K562 (cell line): ENCODE data around the gene ECSCR. TPM values are rescaled to one million over a fixed set of nuclear protein-coding genes. Genes with fewer than 3 reads are reported as not detected.
A peak's percentile ranks its signal among the peaks of the same experiment; 100 is the strongest.

Experiments
- ATAC-seq: fragments of 200-7000 bp; cut with Tn5 transposase; 3 replicates; pipeline ENCODE4 v1.9.1; 2020; ENCODE audit warnings: moderate library complexity
- BruUV-seq: library from RNA; stranded (reverse); fragments of 400-500 nt; replicated peaks from 2 replicates; lab custom pipeline; 2021; lab: Mats Ljungman, UMichigan
- CTCF ChIA-PET: fragments of 300-600 bp; formaldehyde crosslinking; extraction: SDS; loops from one replicate; lab custom pipeline; 2021; ENCODE audit warnings: low intra/inter-chr PET ratio; lab: Yijun Ruan, JAX
- POLR2A ChIA-PET: fragments of 300-600, 350-650 bp; sonication (Branson Sonifier 250); formaldehyde crosslinking; extraction: SDS; loops from one replicate; lab custom pipeline; 2021; ENCODE audit warnings: antibody characterized with exemption, inconsistent platforms; lab: Yijun Ruan, JAX
- DNase-seq, 4 experiments: peaks; one replicate each; pipeline versions ENCODE4 v3.0.0 to v3.0.0-alpha.2; 2011 to 2018; ENCODE audit warnings: low spot score in 3 of 4, mixed read lengths in 3 of 4; ENCODE audit errors: extremely low read depth in 1 of 4
- FAIRE-seq: peaks from 2 replicates; lab custom pipeline; 2011; peaks lifted over from hg19 to GRCh38; lab: Jason Lieb, UNC
- H2AFZ ChIP-seq: 2 replicates; pipeline ENCODE4 v1.6.0; 2011; ENCODE audit warnings: low read depth, low read length, control low read depth, inconsistent platforms
- H3K27ac ChIP-seq: fragments of 200-600 bp; 3 replicates; pipeline ENCODE4 v1.8.0; 2011; ENCODE audit warnings: low read depth, mild to moderate bottlenecking, control low read depth, inconsistent platforms, low read length, moderate library complexity, mixed read lengths; ENCODE audit errors: extremely low read depth
- H3K27me3 ChIP-seq, 2 experiments: fragments of 300-600 bp in 1 of 2; 2 replicates in 1 of 2; 3 replicates in 1 of 2; pipeline versions ENCODE4 v1.6.0 to v1.8.0; 2011; ENCODE audit warnings: inconsistent platforms in 2 of 2, low read length in 2 of 2, mild to moderate bottlenecking in 1 of 2, mixed read lengths in 1 of 2, moderate library complexity in 1 of 2; ENCODE audit not compliant: control insufficient read depth in 2 of 2, insufficient read depth in 2 of 2
- H3K36me3 ChIP-seq: fragments of 300-600 bp; 3 replicates; pipeline ENCODE4 v1.8.0; 2011; ENCODE audit warnings: mild to moderate bottlenecking, low read length, inconsistent platforms; ENCODE audit not compliant: control insufficient read depth, insufficient read depth
- H3K4me1 ChIP-seq, 2 experiments: fragments of 200-600 bp in 1 of 2; replicated peaks in 1 of 2; 2 replicates in 1 of 2; 3 replicates in 1 of 2; pipeline versions ENCODE4 v1.5.1 to v1.8.0; 2011; ENCODE audit warnings: inconsistent platforms in 2 of 2, low read length in 2 of 2, mild to moderate bottlenecking in 1 of 2, mixed read lengths in 1 of 2, moderate library complexity in 1 of 2; ENCODE audit not compliant: control insufficient read depth in 2 of 2, insufficient read depth in 2 of 2
- H3K4me2 ChIP-seq: 2 replicates; pipeline ENCODE4 v1.6.1; 2011; ENCODE audit warnings: low read length, control low read depth, inconsistent platforms, mixed read lengths; ENCODE audit not compliant: insufficient read depth
- H3K4me3 ChIP-seq: fragments of 200-600 bp; sonication (generic), shearing (Covaris generic); 2 replicates; pipeline ENCODE4 v1.5.1; 2016; ENCODE audit warnings: control low read depth, inconsistent platforms
- H3K79me2 ChIP-seq: fragments of 200-600 bp; 3 replicates; pipeline ENCODE4 v1.8.0; 2011; ENCODE audit warnings: low read length, inconsistent platforms; ENCODE audit not compliant: control insufficient read depth, insufficient read depth
- H3K9ac ChIP-seq, 2 experiments: 2 replicates each; pipeline versions ENCODE4 v1.6.0 to v1.6.1; 2011; ENCODE audit warnings: low read depth in 2 of 2, low read length in 2 of 2, control low read depth in 1 of 2, inconsistent platforms in 1 of 2, mild to moderate bottlenecking in 1 of 2, mixed read lengths in 1 of 2; ENCODE audit not compliant: insufficient read depth in 1 of 2
- H3K9me1 ChIP-seq: one replicate; pipeline ENCODE4 v1.6.0; 2011; ENCODE audit warnings: inconsistent platforms, mild to moderate bottlenecking, low read length, moderate library complexity; ENCODE audit not compliant: control insufficient read depth, insufficient read depth
- H3K9me3 ChIP-seq: replicated peaks from 2 replicates; pipeline ENCODE4 v1.5.1; 2011; ENCODE audit warnings: low read depth, low read length, inconsistent platforms; ENCODE audit not compliant: control insufficient read depth, insufficient read depth
- H4K20me1 ChIP-seq: replicated peaks from 2 replicates; pipeline ENCODE4 v1.6.1; 2011; ENCODE audit warnings: low read length, inconsistent platforms, mixed read lengths; ENCODE audit not compliant: control insufficient read depth, insufficient read depth
- CBFA2T2 ChIP-seq: fragments of 450-650 bp; conservative IDR thresholded peaks from 2 replicates; pipeline ENCODE4 v1.6.1; 2017; ENCODE audit warnings: mild to moderate bottlenecking
- CSDE1 ChIP-seq, 2 experiments: fragments of 450-650 bp; IDR thresholded peaks; 2 replicates each; pipeline ENCODE4 v1.6.1; 2016; ENCODE audit warnings: mild to moderate bottlenecking in 1 of 2
- ELF1 ChIP-seq: fragments of 200-800 bp; sonication (Bioruptor generic); IDR thresholded peaks from 2 replicates; pipeline ENCODE4 v1.6.1; 2016; ENCODE audit warnings: missing genetic modification characterization, missing compliant biosample characterization
- MEF2A ChIP-seq: IDR thresholded peaks from 2 replicates; pipeline ENCODE4 v1.6.1; 2011; ENCODE audit warnings: low read depth, mild to moderate bottlenecking, low read length, moderate library complexity; ENCODE audit not compliant: control insufficient read depth
- PTBP1 ChIP-seq: fragments of 200-400 bp; formaldehyde crosslinking; IDR thresholded peaks from 2 replicates; pipeline ENCODE4 v1.6.1; 2017; ENCODE audit warnings: low read depth, low read length
- SMARCA4 ChIP-seq: fragments of 450-650 bp; IDR thresholded peaks from 2 replicates; pipeline ENCODE4 v1.6.1; 2016
- ZBTB34 ChIP-seq: fragments of 250-450 bp; sonication (Bioruptor Pico); IDR thresholded peaks from 2 replicates; pipeline ENCODE4 v1.8.0; 2021; ENCODE audit warnings: mild to moderate bottlenecking, moderate library complexity
- ZNF551 ChIP-seq: fragments of 250-450 bp; sonication (Bioruptor Pico); IDR thresholded peaks from 2 replicates; pipeline ENCODE4 v1.5.0; 2021; ENCODE audit warnings: mild to moderate bottlenecking, moderate library complexity
- WGBS: fragments of 100-300 bp; shearing (Covaris generic); methylation state at CpG from one replicate; pipeline ENCODE4 v1.1.6; 2016; ENCODE audit warnings: low coverage, mixed read lengths; ENCODE audit not compliant: insufficient coverage; ENCODE audit errors: missing lambda C conversion rate; 5-methylcytosine and 5-hydroxymethylcytosine counted together
- in situ Hi-C: fragments of 300-500 bp; cut with MboI; formaldehyde crosslinking; loops from 4 replicates; pipeline ENCODE4 v1.15.0; 2018; ENCODE audit warnings: inconsistent platforms, mixed read lengths
- intact Hi-C: fragments of 100-400 bp; cut with micrococcal nuclease; formaldehyde crosslinking; loops from 2 replicates; pipeline ENCODE4 v1.14.2; 2022
- polyA plus RNA-seq, 8 experiments: library from polyadenylated mRNA; depleted of rRNA in 4 of 8; stranded (reverse) in 5 of 8; unstranded in 3 of 8; fragments of >200 nt; fragmentation: Nextera tagmentation in 2 of 8; fragmentation: Illumina TruSeq in 1 of 8; extraction: Ambion mirVana in 2 of 8; extraction: Trizol in 1 of 8; gene quantifications; 2 replicates each; pipeline versions ENCODE4 v1.2.1 to v1.2.3, GENCODE V29; 2011 to 2014; ENCODE audit warnings: inconsistent platforms in 1 of 8, missing spikeins in 1 of 8
- total RNA-seq, 7 experiments: library from RNA; depleted of rRNA in 6 of 7; stranded (reverse); fragments of >200 nt in 6 of 7; fragmentation: Illumina TruSeq in 2 of 7; extraction: Trizol in 2 of 7; gene quantifications; 2 replicates each; pipeline versions ENCODE4 v1.2.1 to v1.2.3, GENCODE V29; 2011 to 2021; ENCODE audit warnings: low replicate concordance in 1 of 7

Gene ECSCR
- total and polyA plus RNA-seq, 9 of the 15 experiments (the other 6 are each of a cell fraction or from before 2014, with no cell fraction given) = 0.10 to 0.25 (median 0.13) TPM; not detected in 6

- CTCF ChIA-PET = no interaction called here
- no peaks in the 10 kb centered on the region for H3K9me1 ChIP-seq
- intact Hi-C loops = loop anchor here (5.0 kb wide), 1 partner anchor 131 kb away; no protein-coding TSS in a partner anchor
- H3K4me1 ChIP-seq = peaks cover 7 to 13% of the 10 kb centered on the region in 2 experiments
- no peak overlapping the region for H3K27ac ChIP-seq
- BruUV-seq = no TSS peak
- no peak overlapping the region for H3K4me2 ChIP-seq
- DNase-seq (no peak), FAIRE-seq (no peak), ATAC-seq (no peak)
- H2AFZ ChIP-seq = no peak overlapping the region
- H3K36me3 ChIP-seq = no peaks in the 10 kb centered on the region
- H3K27me3 ChIP-seq = no peaks in the 10 kb centered on the region
- 77% methylated on average over 1 of the region's 1 CpG for WGBS
- POLR2A ChIA-PET = interaction anchor here (0.7 kb wide), 1 partner anchor 144 kb away, joined by 3 read pairs; no protein-coding TSS in a partner anchor
- TF ChIP-seq SMARCA4 = no peak
- TF ChIP-seq ZNF551 (CRISPR knock-in tag) = no peak
- no peak for TF ChIP-seq ELF1 (tag)
- TF ChIP-seq PTBP1 = no peak
- no peak overlapping the region for H3K9ac ChIP-seq
- in situ Hi-C loops = loop anchor here (10.0 kb wide), 1 partner anchor 346 kb away; no protein-coding TSS in a partner anchor
- H4K20me1 ChIP-seq = no peaks in the 10 kb centered on the region
- H3K9me3 ChIP-seq = no peaks in the 10 kb centered on the region
- H3K4me3 ChIP-seq = no peak overlapping the region
- H3K79me2 ChIP-seq = no peaks in the 10 kb centered on the region
These were observed 43.8 kb downstream of the ECSCR start for GRCh38 chr5:139418793-139419192.

GRCh38 chr5:139417214-139417613 is 45.3 kb downstream of the ECSCR start:
- BruUV-seq = no TSS peak
- in situ Hi-C loops = loop anchor here (10.0 kb wide), 1 partner anchor 348 kb away; no protein-coding TSS in a partner anchor
- intact Hi-C loops = loop anchor here (5.0 kb wide), 1 partner anchor 130 kb away; no protein-coding TSS in a partner anchor
- no peaks in the 10 kb centered on the region for H4K20me1 ChIP-seq
- no peaks in the 10 kb centered on the region for H3K9me1 ChIP-seq
- no peak overlapping the region for H3K4me2 ChIP-seq
- H3K9me3 ChIP-seq = no peaks in the 10 kb centered on the region
- H3K36me3 ChIP-seq = no peaks in the 10 kb centered on the region
- no peak for ATAC-seq
- peaks cover 4 to 13% of the 10 kb centered on the region in 2 experiments for H3K4me1 ChIP-seq
- H3K79me2 ChIP-seq = no peaks in the 10 kb centered on the region
- no peak for FAIRE-seq
- ChIA-PET CTCF (interaction anchor here (0.7 kb wide), 1 partner anchor 1797 kb away, joined by 4 read pairs; no protein-coding TSS in a partner anchor), POLR2A (interaction anchor here (0.9 kb wide), 1 partner anchor 9 kb away, joined by 4 read pairs; no protein-coding TSS in a partner anchor)
- no peaks in the 10 kb centered on the region for H3K27me3 ChIP-seq
- TF ChIP-seq MEF2A = peak; percentile 42; the same call in 1 of the 2 replicates
- no peak for TF ChIP-seq CSDE1 (IDR thresholded peaks at IDR 0.05)
- TF ChIP-seq CBFA2T2 = no peak
- no peak for TF ChIP-seq ZBTB34 (CRISPR knock-in tag)
- 49% methylated on average over 3 of the region's 4 CpGs for WGBS
- no peak overlapping the region for H3K4me3 ChIP-seq
- no peak overlapping the region for H3K27ac ChIP-seq
- H2AFZ ChIP-seq = no peak overlapping the region
- no peak overlapping the region for H3K9ac ChIP-seq
- DNase-seq = no peak
